HepG2 (cell line): ENCODE results near the gene KRTCAP2. TPM values are rescaled to one million over a fixed set of nuclear protein-coding genes. Genes with fewer than 3 reads are reported as not detected.
A peak's percentile ranks its signal among the peaks of the same experiment; 100 is the strongest.

ENCODE experiments used
- ATAC-seq: fragments of 200-7000 bp; cut with Tn5 transposase; 3 replicates; pipeline ENCODE4 v1.9.1; 2020; ENCODE audit warnings: mild to moderate bottlenecking, moderate library complexity
- BruUV-seq: library from RNA; stranded (reverse); fragments of 400-500 nt; replicated peaks from 2 replicates; lab custom pipeline; 2021; lab: Mats Ljungman, UMichigan
- CTCF ChIA-PET: fragments of 300-600 bp; formaldehyde crosslinking; extraction: SDS; loops from one replicate; lab custom pipeline; 2021; ENCODE audit warnings: low total read pairs, inconsistent platforms, low intra/inter-chr PET ratio; lab: Yijun Ruan, JAX
- POLR2A ChIA-PET: fragments of 350-600 bp; sonication (Branson Sonifier 250); formaldehyde crosslinking; loops from one replicate; lab custom pipeline; 2020; ENCODE audit warnings: antibody characterized with exemption, inconsistent platforms; lab: Yijun Ruan, JAX
- DNase-seq: peaks from one replicate; pipeline ENCODE4 v3.0.0-alpha.2; 2015; ENCODE audit warnings: low spot score
- FAIRE-seq: peaks from 3 replicates; lab custom pipeline; 2011; peaks lifted over from hg19 to GRCh38; lab: Jason Lieb, UNC
- H2AFZ ChIP-seq: one replicate; pipeline ENCODE4 v1.6.1; 2011; ENCODE audit warnings: low read length, inconsistent platforms
- H3K27ac ChIP-seq: fragments of 300-600 bp; 3 replicates; pipeline ENCODE4 v1.8.0; 2011; ENCODE audit warnings: mixed run types, mild to moderate bottlenecking, mixed read lengths, low read length, inconsistent platforms; ENCODE audit not compliant: insufficient read depth; ENCODE audit errors: extremely low read length
- H3K27me3 ChIP-seq, 2 experiments: fragments of 200-600 bp in 1 of 2; 2 replicates in 1 of 2; 3 replicates in 1 of 2; pipeline versions ENCODE4 v1.6.0 to v1.8.0; 2011; ENCODE audit warnings: low read length in 2 of 2, mild to moderate bottlenecking in 2 of 2, moderate library complexity in 2 of 2, inconsistent platforms in 1 of 2; ENCODE audit not compliant: insufficient read depth in 2 of 2, control insufficient read depth in 1 of 2
- H3K36me3 ChIP-seq, 2 experiments: fragments of 200-600 bp in 1 of 2; replicated peaks in 1 of 2; 2 replicates in 1 of 2; 3 replicates in 1 of 2; pipeline versions ENCODE4 v1.5.1 to v1.8.0; 2011; ENCODE audit warnings: low read length in 2 of 2, inconsistent platforms in 1 of 2; ENCODE audit not compliant: insufficient read depth in 2 of 2, control insufficient read depth in 1 of 2
- H3K4me1 ChIP-seq: 2 replicates; pipeline ENCODE4 v1.5.1; 2012; ENCODE audit warnings: low read length, inconsistent platforms; ENCODE audit not compliant: insufficient read depth
- H3K4me2 ChIP-seq: 2 replicates; pipeline ENCODE4 v1.6.0; 2011; ENCODE audit warnings: low read depth, low read length, inconsistent platforms
- H3K4me3 ChIP-seq, 3 experiments: fragments of 200-600 bp in 1 of 3; sonication (generic), shearing (Covaris generic) in 1 of 3; replicated peaks in 1 of 3; 2 replicates each; pipeline ENCODE4 v1.5.1; 2011 to 2016; ENCODE audit warnings: low read length in 3 of 3, inconsistent platforms in 2 of 3, low read depth in 2 of 3, mild to moderate bottlenecking in 2 of 3, control low read depth in 1 of 3, mixed read lengths in 1 of 3; ENCODE audit not compliant: insufficient read depth in 1 of 3
- H3K79me2 ChIP-seq: one replicate; pipeline ENCODE4 v1.6.1; 2011; ENCODE audit warnings: low read length, inconsistent platforms; ENCODE audit not compliant: insufficient read depth
- H3K9ac ChIP-seq: 2 replicates; pipeline ENCODE4 v1.6.0; 2011; ENCODE audit warnings: mild to moderate bottlenecking, low read depth, low read length, inconsistent platforms; ENCODE audit not compliant: insufficient read depth
- H3K9me3 ChIP-seq: 2 replicates; pipeline ENCODE4 v1.5.1; 2012; ENCODE audit warnings: mild to moderate bottlenecking, low read length
- H4K20me1 ChIP-seq: 2 replicates; pipeline ENCODE4 v1.6.0; 2011; ENCODE audit warnings: inconsistent platforms, mild to moderate bottlenecking, low read length, moderate library complexity; ENCODE audit not compliant: insufficient read depth
- ATF1 ChIP-seq: IDR thresholded peaks from 2 replicates; pipeline ENCODE4 v1.6.1; 2016; ENCODE audit warnings: mild to moderate bottlenecking, control low read depth
- BATF2 ChIP-seq: sonication (generic); formaldehyde crosslinking; IDR thresholded peaks from 2 replicates; pipeline ENCODE4 v1.8.0; 2022; ENCODE audit warnings: mild to moderate bottlenecking, missing genetic modification reagents, moderate library complexity
- CERS6 ChIP-seq: sonication (generic); formaldehyde crosslinking; IDR thresholded peaks from 2 replicates; pipeline ENCODE4 v1.5.0; 2020; ENCODE audit warnings: missing genetic modification reagents
- HIVEP1 ChIP-seq: sonication (generic); formaldehyde crosslinking; IDR thresholded peaks from 2 replicates; pipeline ENCODE4 v1.4.0; 2020; ENCODE audit warnings: mild to moderate bottlenecking, missing genetic modification reagents
- KAT8 ChIP-seq: IDR thresholded peaks from 2 replicates; pipeline ENCODE4 v1.6.1; 2016; ENCODE audit warnings: missing genetic modification reagents, missing compliant biosample characterization
- MAF1 ChIP-seq: sonication (generic); formaldehyde crosslinking; IDR thresholded peaks from 2 replicates; pipeline ENCODE4 v1.5.0; 2020; ENCODE audit warnings: missing genetic modification reagents, borderline replicate concordance
- MIER3 ChIP-seq: IDR thresholded peaks from 2 replicates; pipeline ENCODE4 v1.6.1; 2016; ENCODE audit warnings: missing compliant biosample characterization, borderline replicate concordance
- POLR2G ChIP-seq: fragments of 200-400 bp; formaldehyde crosslinking; IDR thresholded peaks from 2 replicates; pipeline ENCODE4 v1.6.1; 2018; ENCODE audit warnings: mild to moderate bottlenecking, low read depth, low read length, moderate library complexity
- ZFY ChIP-seq: sonication (generic); formaldehyde crosslinking; IDR thresholded peaks from 2 replicates; pipeline ENCODE4 v1.4.0; 2020; ENCODE audit warnings: missing genetic modification reagents
- ZNF484 ChIP-seq: sonication (generic); formaldehyde crosslinking; IDR thresholded peaks from 2 replicates; pipeline ENCODE4 v1.5.1; 2020; ENCODE audit warnings: mild to moderate bottlenecking, low read depth, missing genetic modification reagents, borderline replicate concordance
- ZNF776 ChIP-seq: sonication (generic); formaldehyde crosslinking; IDR thresholded peaks from 2 replicates; pipeline ENCODE4 v1.4.0; 2020; ENCODE audit warnings: mild to moderate bottlenecking, missing genetic modification reagents
- ZNF83 ChIP-seq: sonication (generic); formaldehyde crosslinking; IDR thresholded peaks from 2 replicates; pipeline ENCODE4 v1.4.0; 2020; ENCODE audit warnings: missing genetic modification reagents, mild to moderate bottlenecking, borderline replicate concordance
- WGBS: methylation state at CpG from one replicate; pipeline ENCODE4 v1.1.6; 2017; ENCODE audit warnings: low lambda C conversion rate; 5-methylcytosine and 5-hydroxymethylcytosine counted together
- in situ Hi-C: cut with HindIII; loops from 2 replicates; pipeline ENCODE4 v1.10.0; 2017; ENCODE audit warnings: low pct_unique_long_range_greater_than_20kb; ENCODE audit not compliant: extremely low pct_ligation_motif_present
- intact Hi-C: fragments of 100-400 bp; cut with micrococcal nuclease; formaldehyde crosslinking; loops from one replicate; pipeline ENCODE4 v1.10.0; 2022; ENCODE audit not compliant: unreplicated experiment
- polyA plus RNA-seq, 8 experiments: library from polyadenylated mRNA; depleted of rRNA in 3 of 8; stranded (reverse) in 7 of 8; unstranded in 1 of 8; fragments of >200 nt; fragmentation: Illumina TruSeq in 4 of 8; extraction: Trizol in 4 of 8; gene quantifications; 2 replicates each; pipeline versions ENCODE4 v1.2.1 to v1.2.3, GENCODE V29; 2011 to 2016; ENCODE audit warnings: low read depth in 4 of 8, missing spikeins in 1 of 8, mixed read lengths in 1 of 8; ENCODE audit not compliant: insufficient read depth in 1 of 8
- total RNA-seq, 5 experiments: library from RNA; depleted of rRNA; stranded (reverse); fragments of >200 nt; fragmentation: Illumina TruSeq; extraction: Trizol; gene quantifications; 2 replicates each; pipeline ENCODE4 v1.2.3, GENCODE V29; 2016; ENCODE audit warnings: low read depth in 1 of 5
- TF ChIP-seq, protein P1 (sequence below): sonication (generic); formaldehyde crosslinking; IDR thresholded peaks from 2 replicates; pipeline ENCODE4 v1.5.1; 2020; ENCODE audit warnings: mild to moderate bottlenecking, missing genetic modification reagents, moderate library complexity
- TF ChIP-seq, protein P2 (sequence below): IDR thresholded peaks from 2 replicates; pipeline ENCODE4 v1.4.0; 2020; ENCODE audit warnings: mild to moderate bottlenecking, missing genetic modification reagents

Gene KRTCAP2
- total and polyA plus RNA-seq, 2 of the 13 experiments (the other 11 are each of a cell fraction or from before 2014, with no cell fraction given), result 77.3 to 79.4 TPM

GRCh38 chr1:155131856-155132255 lies 41.2 kb downstream of the KRTCAP2 start (continued):
- TF ChIP-seq, protein P1, sequence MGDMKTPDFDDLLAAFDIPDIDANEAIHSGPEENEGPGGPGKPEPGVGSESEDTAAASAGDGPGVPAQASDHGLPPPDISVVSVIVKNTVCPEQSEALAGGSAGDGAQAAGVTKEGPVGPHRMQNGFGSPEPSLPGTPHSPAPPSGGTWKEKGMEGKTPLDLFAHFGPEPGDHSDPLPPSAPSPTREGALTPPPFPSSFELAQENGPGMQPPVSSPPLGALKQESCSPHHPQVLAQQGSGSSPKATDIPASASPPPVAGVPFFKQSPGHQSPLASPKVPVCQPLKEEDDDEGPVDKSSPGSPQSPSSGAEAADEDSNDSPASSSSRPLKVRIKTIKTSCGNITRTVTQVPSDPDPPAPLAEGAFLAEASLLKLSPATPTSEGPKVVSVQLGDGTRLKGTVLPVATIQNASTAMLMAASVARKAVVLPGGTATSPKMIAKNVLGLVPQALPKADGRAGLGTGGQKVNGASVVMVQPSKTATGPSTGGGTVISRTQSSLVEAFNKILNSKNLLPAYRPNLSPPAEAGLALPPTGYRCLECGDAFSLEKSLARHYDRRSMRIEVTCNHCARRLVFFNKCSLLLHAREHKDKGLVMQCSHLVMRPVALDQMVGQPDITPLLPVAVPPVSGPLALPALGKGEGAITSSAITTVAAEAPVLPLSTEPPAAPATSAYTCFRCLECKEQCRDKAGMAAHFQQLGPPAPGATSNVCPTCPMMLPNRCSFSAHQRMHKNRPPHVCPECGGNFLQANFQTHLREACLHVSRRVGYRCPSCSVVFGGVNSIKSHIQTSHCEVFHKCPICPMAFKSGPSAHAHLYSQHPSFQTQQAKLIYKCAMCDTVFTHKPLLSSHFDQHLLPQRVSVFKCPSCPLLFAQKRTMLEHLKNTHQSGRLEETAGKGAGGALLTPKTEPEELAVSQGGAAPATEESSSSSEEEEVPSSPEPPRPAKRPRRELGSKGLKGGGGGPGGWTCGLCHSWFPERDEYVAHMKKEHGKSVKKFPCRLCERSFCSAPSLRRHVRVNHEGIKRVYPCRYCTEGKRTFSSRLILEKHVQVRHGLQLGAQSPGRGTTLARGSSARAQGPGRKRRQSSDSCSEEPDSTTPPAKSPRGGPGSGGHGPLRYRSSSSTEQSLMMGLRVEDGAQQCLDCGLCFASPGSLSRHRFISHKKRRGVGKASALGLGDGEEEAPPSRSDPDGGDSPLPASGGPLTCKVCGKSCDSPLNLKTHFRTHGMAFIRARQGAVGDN (CRISPR knock-in tag), result peak; percentile 43; the same call in 1 of the 2 replicates
- TF ChIP-seq CERS6 (CRISPR knock-in tag) (no peak), HIVEP1 (no peak), ZNF776 (CRISPR knock-in tag) (no peak), POLR2G (0 out of 2 replicates have a peak, but pooled peaks have one; percentile 4), ZNF484 (CRISPR knock-in tag) (no peak)

DNA sequence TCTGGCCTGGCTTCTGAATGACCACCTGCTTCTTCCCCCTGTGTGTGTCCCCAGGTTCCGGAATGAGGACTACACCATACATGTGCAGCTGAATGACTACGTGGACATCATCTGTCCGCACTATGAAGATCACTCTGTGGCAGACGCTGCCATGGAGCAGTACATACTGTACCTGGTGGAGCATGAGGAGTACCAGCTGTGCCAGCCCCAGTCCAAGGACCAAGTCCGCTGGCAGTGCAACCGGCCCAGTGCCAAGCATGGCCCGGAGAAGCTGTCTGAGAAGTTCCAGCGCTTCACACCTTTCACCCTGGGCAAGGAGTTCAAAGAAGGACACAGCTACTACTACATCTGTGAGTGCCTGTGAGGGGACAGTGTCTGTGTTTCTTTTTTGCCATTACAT lies 41.8 kb downstream of the KRTCAP2 start:
- WGBS, result no CpG with 5 or more reads among the region's 8 CpGs
- in situ Hi-C loops, result no loop called here
- no peak for DNase-seq
- peak overlapping the region; percentile 100 for H3K27ac ChIP-seq
- no peak overlapping the region for H2AFZ ChIP-seq
- peaks cover 54% of the 10 kb centered on the region for H3K79me2 ChIP-seq
- peak overlapping the region; percentile 96 to 99 (median 99) for H3K4me3 ChIP-seq
- H3K27me3 ChIP-seq, result no peaks in the 10 kb centered on the region; a peak in 1 of 5 replicates
- H3K4me2 ChIP-seq, result peak overlapping the region; percentile 94
- ATAC-seq, result no peak
- peaks cover 60% of the 10 kb centered on the region for H4K20me1 ChIP-seq
- no peak for FAIRE-seq
- POLR2A ChIA-PET, result interaction anchor here (1.1 to 3.9 kb wide), 5 partner anchors 9 to 62 kb away, joined by 3 to 28 read pairs (median 5); partner anchors contain the start of genes DPM3 and KRTCAP2
- H3K9ac ChIP-seq, result peak overlapping the region; percentile 99
- H3K9me3 ChIP-seq, result no peaks in the 10 kb centered on the region
- BruUV-seq, result no TSS peak
- CTCF ChIA-PET, result no interaction called here
- intact Hi-C loops, result no loop called here
- H3K4me1 ChIP-seq, result peaks cover 51% of the 10 kb centered on the region
- peaks cover 17 to 46% of the 10 kb centered on the region in 2 experiments for H3K36me3 ChIP-seq
- TF ChIP-seq ATF1 (no peak), BATF2 (CRISPR knock-in tag) (no peak), ZFY (no peak), KAT8 (CRISPR knock-in tag) (no peak), MAF1 (no peak), ZNF83 (CRISPR knock-in tag) (no peak), MIER3 (CRISPR knock-in tag) (no peak)
- TF ChIP-seq, protein P2, sequence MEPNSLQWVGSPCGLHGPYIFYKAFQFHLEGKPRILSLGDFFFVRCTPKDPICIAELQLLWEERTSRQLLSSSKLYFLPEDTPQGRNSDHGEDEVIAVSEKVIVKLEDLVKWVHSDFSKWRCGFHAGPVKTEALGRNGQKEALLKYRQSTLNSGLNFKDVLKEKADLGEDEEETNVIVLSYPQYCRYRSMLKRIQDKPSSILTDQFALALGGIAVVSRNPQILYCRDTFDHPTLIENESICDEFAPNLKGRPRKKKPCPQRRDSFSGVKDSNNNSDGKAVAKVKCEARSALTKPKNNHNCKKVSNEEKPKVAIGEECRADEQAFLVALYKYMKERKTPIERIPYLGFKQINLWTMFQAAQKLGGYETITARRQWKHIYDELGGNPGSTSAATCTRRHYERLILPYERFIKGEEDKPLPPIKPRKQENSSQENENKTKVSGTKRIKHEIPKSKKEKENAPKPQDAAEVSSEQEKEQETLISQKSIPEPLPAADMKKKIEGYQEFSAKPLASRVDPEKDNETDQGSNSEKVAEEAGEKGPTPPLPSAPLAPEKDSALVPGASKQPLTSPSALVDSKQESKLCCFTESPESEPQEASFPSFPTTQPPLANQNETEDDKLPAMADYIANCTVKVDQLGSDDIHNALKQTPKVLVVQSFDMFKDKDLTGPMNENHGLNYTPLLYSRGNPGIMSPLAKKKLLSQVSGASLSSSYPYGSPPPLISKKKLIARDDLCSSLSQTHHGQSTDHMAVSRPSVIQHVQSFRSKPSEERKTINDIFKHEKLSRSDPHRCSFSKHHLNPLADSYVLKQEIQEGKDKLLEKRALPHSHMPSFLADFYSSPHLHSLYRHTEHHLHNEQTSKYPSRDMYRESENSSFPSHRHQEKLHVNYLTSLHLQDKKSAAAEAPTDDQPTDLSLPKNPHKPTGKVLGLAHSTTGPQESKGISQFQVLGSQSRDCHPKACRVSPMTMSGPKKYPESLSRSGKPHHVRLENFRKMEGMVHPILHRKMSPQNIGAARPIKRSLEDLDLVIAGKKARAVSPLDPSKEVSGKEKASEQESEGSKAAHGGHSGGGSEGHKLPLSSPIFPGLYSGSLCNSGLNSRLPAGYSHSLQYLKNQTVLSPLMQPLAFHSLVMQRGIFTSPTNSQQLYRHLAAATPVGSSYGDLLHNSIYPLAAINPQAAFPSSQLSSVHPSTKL (CRISPR knock-in tag), result 0 out of 2 replicates have a peak, but pooled peaks have one; percentile 4
